HG02981 (cell line): ENCODE measurements around the gene TUNAR.

Experiments
- ATAC-seq: cut with Tn5 transposase; IDR thresholded peaks from one replicate; pipeline ENCODE4 v1.9.1; 2021; ENCODE audit warnings: mild to moderate bottlenecking, moderate library complexity; ENCODE audit not compliant: unreplicated experiment

TUNAR gene

DNA sequence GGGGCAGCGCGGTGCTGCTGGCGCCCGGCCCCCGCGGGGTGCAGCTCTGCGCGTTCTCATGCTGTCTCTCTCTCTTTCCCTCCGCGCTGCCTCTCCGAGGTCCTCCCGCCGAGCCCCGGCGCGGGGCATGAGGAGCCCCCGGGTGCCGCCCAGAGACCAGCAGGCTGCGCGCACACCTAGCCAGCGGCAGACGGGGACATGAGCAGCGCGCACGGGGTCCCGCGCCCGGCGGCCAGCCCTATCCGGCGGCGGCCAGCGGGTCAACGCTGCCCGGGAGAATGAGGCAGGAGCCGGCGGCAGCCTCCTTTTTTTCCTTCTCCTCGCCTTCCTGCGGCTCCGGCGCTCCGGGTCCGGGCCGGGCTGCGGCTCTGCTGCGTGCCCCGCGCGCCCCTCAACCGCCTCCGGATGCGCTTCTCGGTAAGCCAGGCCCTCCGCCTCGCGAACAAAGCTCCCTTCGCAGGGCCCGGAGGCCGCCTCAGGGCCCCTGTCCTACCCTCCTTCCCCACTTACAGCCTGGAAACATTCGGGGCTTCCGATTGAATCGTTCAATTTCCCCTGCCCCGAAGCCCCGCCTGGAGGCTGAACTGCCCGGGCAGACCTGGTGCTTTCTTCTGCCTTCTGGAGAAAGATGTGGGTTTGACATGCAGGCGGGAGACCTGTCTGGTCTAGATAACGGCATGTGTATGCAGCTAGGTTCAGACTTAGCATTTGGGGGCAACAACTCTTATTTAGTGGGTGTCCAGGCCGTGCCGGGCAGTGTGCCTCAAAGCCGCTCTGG lies at the start of gene TUNAR:
TUNAR (plus strand) TSS at position 72 of the 778 bp plus-strand sequence.
- ATAC-seq = no peak

- no peak for ATAC-seq
These were observed 47.9 kb upstream of the TUNAR start for GRCh38 chr14:95828649-95829265.

DNA sequence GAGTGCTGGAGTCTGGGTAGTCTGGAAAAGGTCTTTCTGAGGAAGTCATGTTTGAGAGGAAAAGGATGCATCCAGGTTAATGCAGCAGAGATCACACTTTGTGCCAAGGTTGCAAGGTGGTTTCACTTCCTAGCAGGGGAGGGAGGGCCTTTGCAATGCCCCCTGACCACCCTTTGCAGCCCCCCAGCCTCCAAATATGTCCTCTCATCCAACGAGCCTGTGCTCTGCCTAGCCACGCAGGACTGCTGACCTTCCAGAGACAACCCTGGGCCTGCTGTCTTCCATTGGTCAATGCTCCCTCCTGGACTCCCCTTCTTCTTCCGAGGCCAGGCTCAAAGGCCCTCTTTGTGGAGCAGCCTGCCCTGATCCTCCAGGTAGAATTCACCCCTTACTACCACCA lies 47.3 kb upstream of the TUNAR start:
- ATAC-seq = no peak

- no peak for ATAC-seq
These were observed 46.2 kb upstream of the TUNAR start for GRCh38 chr14:95830386-95830785.

GRCh38 chr14:95831041-95831440 lies 45.6 kb upstream of the TUNAR start:
- ATAC-seq = no peak

- no peak for ATAC-seq
These were observed 45.2 kb upstream of the TUNAR start for GRCh38 chr14:95831468-95831867.

GRCh38 chr14:95832012-95832411 lies 44.6 kb upstream of the TUNAR start:
- no peak for ATAC-seq

- ATAC-seq = no peak
These were observed 43.2 kb upstream of the TUNAR start for GRCh38 chr14:95833429-95833828.

DNA sequence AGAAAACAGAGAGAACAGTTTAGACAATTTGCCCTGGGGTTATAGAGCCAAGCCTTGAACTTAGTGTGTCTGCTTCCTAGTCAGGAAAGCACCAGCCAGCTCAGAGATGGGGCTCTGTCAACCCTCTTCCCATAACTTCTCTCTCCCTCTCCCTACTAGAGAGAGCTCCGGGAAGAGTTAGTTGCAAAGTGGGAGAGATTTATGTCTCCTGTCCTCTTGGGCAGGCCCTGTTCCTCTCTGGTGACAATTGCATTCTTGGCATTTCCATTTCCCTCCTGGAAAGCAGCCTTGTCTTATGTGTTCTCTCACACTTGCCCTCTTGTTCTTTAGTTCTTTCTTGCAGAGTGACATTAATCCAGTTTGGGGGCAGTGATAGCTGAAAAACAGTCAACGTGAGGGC lies 42.1 kb upstream of the TUNAR start:
- ATAC-seq = no peak

GRCh38 chr14:95835121-95835730 lies 41.4 kb upstream of the TUNAR start:
- ATAC-seq = no peak

GRCh38 chr14:95838862-95839261 lies 37.8 kb upstream of the TUNAR start:
- no peak for ATAC-seq

DNA sequence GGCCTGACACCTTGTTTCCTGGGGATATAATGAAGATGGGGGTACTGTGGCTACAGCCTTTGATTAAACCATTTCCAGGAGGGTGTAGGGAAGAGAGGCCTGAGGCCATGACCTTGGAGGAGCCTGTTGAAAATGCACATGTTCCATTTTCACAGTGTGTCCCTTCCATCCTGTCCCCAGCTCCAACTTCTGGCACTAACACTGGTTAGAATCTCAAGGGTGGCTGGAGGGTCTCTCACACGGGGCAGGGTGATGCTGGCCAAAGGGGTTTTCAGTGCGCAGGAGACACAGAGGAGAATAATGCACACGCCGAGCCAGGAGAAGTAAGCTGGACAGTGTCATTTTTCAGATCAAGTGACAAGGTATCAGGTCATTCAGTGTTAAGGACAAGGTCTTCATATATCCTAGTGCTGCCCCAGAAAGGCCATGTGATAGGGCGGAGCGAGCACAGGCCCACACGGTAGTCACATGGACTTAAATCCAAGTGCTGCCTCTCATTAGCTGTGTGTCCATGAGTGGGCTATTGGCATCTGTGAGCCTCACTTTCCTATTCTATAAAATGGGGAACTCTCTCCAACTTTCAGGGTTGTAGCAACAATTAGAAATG lies 36.4 kb upstream of the TUNAR start:
- no peak for ATAC-seq

DNA sequence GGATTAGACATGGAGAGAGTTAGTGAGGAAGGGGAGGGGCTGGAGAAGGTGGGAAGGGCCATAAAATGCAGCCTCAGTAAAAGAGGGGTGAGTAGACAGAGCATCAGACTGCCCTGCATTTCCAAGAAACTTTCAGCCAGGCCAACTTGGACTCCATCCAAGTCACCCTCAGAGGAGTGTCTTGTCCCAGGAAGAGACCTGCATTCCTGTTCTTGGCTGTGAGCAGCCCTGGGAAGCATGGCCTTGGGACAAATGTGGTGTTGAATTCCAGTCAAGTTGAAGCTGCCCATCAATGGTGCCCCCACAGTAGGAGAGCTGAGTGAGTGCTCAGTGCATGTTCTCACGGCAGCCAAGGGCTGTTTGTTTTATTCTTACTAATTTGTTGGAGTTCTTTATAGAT lies 35.0 kb upstream of the TUNAR start:
- ATAC-seq = no peak

DNA sequence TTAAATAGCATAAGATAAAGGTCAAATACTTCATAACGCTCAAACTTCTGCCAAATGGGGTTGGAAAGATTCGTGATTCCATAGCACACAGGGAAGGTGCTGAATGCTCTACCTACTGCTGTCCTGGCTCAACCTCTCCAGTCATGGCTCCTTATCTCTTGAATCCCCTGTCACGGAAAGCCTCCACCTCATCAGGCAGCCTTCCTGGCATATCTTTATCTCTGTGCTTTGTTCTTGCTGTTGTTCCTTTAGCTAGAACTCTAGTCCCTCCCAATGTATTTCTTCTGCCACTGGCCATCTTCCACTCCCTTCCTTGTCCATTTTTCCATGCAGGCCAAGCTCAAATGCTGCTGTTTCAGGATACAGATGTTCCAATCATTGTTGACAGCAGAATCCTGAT lies 26.9 kb upstream of the TUNAR start:
- ATAC-seq = no peak

DNA sequence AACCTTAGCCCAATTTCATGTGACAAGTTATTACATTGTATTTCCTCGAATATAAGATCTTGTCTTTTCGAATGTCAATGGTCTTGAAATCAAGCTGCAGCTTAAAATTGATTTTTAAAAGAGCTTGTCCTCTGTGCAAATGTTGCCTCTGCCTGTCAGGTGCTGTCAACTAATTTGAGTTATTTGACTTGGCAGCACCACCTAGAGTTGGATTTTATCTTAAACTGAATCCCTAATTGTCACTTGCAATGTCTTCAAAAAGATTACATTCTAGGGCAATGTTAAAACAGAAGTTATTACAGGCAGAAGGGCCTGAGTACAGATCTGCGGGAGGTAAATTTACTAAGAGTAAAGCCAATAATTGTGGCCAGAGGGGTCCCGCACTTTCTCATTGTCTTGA lies 26.2 kb upstream of the TUNAR start:
- no peak for ATAC-seq

DNA sequence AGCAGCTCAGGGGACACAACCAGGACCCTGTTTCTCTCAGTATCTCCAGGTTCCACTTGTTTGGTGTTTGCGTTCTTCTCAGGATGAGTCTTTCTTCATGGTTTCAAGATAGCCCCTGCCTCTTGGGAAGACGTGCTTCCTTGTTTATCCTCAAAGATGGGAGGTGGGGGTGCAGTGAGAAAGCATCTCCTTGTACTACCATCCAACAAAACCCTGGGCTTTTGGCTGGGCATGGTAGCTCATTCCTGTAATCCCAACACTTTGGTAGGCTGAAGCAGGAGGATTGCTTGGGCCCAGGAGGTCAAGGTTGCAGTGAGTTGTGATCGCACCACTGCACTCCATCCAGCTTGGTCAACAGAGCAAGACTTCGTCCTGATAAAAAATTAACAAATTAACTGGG lies 21.0 kb upstream of the TUNAR start:
- ATAC-seq = no peak

DNA sequence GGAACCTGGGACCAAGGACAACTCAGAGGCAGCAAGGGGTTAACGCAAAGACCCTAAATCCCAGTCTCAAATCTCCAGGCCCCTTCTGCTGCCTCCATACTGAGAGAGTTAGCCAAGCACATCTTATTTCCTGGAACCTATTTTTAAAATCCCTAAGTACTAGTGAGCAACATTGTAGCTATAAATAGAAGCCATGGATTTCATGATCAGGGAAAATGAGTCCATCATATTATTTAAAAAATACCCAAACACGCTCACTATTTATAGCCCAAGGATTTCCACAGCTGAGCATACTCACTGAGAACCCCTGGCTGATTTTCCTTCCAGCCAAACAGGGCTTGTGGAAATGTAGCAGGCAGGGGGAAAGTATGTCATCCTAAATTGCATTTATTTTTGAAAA lies 19.4 kb upstream of the TUNAR start:
- ATAC-seq = no peak

- no peak for ATAC-seq
These were observed 17.7 kb upstream of the TUNAR start for GRCh38 chr14:95858893-95859292.

- ATAC-seq = no peak
These were observed 14.4 kb upstream of the TUNAR start for GRCh38 chr14:95862243-95862642.

- ATAC-seq = no peak
These were observed 13.3 kb upstream of the TUNAR start for GRCh38 chr14:95863295-95863694.

DNA sequence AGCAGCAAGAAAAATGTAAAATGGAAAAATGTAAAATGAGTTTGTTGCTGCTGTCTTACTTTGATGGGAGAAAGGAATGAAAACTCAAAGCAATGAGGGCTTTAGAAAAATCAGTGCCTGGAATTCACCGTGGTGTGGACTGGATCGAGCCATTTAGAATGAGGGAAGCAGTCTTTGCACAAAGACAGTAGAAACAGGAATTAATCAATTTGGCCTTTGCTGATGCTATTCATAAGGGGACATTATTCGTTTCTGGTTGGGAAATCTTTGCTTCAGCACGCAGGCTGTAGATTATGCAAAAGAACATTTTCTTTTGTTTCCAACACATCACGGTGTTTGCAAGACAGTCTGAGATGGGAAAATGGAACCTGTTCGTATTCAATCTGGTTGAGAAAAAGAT lies 6.9 kb upstream of the TUNAR start:
- ATAC-seq = no peak

DNA sequence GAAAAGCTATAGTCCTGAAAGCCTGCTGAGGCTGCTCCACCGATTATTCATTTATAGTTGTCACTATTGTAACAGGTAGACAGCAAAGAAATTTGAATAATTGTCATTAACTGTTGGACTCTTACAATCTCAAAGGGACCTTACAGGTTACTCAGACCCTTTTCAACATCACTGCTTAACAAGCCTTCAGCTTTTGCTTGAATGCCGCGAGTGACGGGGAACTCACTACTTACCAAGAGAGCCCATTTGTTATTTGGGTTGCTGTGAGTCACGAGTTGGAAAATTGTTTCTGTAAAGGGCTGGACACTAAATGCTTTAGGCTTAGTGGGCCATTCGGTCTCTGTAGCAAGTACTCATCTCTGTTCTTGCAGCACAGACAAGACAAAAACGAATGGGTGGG lies 5.9 kb upstream of the TUNAR start:
- no peak for ATAC-seq
